AG08396 (cell line): Measurements from ENCODE around the gene COPRS.
A peak's percentile ranks its signal among the peaks of the same experiment; 100 is the strongest.

Experiments used
- DNase-seq: peaks from one replicate; pipeline ENCODE4 v3.0.0; 2012; ENCODE audit warnings: low spot score, mixed read lengths

The COPRS gene, protein sequence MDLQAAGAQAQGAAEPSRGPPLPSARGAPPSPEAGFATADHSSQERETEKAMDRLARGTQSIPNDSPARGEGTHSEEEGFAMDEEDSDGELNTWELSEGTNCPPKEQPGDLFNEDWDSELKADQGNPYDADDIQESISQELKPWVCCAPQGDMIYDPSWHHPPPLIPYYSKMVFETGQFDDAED

DNA sequence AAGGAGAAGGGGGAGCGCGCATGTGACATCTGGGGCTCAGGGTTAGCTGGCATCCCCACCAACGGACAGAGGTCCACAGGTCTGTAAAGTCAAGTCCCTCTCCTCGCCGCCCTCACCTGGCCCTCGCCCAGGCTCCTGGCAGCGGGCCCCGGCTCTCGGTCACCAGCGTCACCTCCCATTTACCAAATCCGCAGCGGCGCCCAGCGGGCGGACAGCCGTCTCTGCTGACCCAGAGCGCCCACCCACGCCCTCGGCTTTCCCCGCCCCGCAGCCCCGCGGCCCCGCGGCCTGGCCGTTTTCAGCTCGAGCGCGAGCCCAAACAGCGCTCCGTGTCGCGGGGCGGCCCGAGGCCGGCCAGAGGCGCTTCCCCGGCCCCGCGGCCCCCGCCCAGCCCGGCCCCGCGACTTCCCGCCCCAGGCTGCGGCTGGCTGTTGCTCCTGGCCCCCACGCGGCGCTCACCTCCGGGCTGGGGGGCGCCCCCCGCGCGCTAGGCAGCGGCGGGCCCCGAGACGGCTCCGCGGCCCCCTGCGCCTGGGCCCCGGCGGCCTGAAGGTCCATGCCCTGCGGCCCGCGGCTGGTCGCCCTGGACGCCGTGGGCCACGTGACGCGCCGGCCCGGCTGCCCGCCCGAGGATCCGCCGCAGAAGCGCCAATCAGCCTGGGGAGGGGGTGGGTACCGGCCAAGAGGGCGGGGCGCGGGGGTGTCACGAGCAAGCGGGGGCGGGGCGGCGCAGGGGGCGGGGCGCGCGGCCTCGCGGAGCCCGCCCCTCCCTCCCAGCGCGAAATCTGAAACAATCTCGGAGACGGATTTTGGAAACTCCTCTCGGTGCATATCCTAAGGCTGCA is at the start of gene COPRS:
TSS of gene COPRS (minus strand) at position 603 of the 845 bp plus-strand sequence. CDS start at position 558, 45 bp downstream.
- DNase-seq, result peak; percentile 99

DNA sequence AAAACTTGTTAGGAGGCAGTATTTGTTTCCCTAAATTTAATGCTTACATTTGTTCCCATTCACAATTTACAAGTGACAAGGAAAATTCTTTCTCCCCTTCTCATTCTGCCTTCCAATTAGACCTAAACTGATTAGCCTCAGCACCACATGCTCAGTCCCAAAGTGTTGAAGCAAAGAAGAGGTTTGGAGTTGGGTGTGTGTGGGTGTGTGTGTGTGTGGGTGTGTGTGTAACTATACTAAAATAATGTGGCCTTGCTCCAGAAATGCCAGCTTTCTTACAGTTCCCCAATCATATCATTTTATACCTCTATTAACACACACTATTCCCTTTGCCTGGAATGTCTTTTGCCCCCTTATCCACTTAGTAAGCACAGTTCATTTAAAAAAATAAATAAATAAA is 49.3 kb upstream of the COPRS start:
- no peak for DNase-seq

DNA sequence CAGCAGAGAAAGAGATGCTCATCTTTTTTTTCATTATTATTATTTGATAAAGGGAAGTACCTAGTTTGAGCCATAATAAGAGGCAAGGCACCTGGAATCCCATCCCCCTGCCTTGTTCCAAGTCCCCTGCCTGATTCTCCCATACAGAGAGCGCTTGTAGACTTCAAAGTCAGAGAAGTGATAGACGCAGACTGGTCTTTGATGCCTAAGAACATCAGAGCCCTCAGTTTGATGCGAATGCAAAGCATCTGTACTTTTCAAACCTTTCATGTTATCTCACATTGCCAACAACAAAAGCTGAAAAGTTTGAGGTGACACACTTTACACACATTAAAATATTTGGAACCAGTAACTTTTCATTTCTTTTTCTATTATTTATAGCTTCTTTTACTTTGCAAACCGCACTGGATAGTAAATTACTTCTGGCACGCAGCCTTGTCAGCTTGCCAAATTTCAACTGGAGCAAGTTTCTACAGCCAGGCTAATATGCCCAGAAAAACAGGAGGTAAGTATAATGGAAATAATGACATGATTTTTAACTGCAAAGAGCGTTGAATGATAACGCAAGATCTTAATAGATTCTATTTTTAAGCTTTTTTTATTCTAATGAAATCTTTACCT is 48.4 kb upstream of the COPRS start:
- peak; percentile 21 for DNase-seq

DNA sequence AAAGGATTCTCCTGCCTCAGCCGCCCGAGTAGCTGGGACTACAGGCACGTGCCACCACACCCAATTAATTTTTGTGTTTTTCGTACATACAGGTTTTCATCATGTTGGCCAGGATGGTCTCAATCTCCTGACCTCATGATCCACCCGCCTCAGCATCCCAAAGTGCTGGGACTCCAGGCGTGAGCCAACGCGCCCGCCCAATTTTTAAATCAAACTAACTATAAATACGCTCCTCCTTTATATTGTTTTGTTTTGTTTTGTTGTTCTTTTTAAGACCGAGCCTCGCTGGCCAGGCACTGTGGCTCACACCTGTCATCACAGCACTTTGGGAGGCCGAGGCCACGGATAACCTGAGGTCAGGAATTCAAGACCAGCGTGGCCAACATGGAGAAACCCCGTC is 44.4 kb upstream of the COPRS start:
- no peak for DNase-seq

DNA sequence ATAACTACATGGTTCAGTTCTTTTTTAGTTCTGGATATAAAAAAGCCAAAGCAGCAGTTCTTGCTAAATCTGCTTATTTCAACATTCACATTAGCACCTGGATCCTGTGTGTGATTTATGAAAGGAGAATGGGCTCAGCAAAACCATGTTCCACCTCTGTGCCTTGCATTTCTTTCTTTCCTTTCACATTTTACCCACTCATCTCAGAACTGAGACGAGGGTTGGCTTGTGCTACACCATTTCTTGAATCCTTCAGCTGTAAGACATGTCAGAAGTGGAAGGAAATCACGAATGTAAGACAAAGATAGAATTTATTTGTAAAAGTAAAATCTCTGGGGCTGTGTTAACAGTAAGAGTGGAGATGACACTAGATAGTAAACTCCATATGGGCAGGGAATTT is 43.6 kb upstream of the COPRS start:
- no peak for DNase-seq

DNA sequence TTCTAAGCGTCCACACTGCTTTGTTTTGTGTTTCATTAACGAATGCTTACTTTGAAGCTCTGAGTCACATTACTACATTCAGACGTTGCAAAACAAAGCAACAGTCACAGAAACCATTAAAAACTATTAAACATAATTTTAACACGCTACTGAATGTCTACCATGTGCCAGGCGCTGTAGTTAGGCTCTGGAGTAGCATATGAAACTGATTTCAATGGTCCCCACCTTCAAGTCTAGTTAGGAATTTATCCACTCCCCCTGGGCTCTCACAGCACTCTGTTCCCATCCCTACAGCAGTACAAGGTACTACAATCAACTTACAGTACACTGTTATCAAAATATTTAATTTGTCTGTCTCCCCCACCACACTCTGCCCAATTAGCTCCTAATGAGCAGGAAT is 41.8 kb upstream of the COPRS start:
- DNase-seq, result no peak

DNA sequence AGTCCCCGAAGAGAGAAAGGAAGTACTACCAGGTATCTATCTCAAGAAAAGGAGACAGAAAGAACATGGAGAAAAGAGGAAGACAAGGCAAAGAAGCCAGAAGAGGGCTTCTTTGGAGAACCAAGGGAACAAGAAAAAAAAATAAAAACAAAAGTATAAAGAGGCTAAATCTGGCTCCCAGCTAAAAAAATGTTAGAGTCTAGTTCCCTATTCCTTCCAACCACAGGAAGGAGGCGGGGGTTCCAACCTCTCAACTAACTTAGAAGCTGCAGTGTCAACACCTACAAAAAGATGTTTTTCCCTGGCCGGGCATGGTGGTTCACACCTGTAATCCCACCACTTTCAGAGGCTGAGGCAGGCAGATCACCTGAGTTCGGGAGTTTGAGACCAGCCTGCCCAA is 29.1 kb upstream of the COPRS start:
- DNase-seq, result no peak

DNA sequence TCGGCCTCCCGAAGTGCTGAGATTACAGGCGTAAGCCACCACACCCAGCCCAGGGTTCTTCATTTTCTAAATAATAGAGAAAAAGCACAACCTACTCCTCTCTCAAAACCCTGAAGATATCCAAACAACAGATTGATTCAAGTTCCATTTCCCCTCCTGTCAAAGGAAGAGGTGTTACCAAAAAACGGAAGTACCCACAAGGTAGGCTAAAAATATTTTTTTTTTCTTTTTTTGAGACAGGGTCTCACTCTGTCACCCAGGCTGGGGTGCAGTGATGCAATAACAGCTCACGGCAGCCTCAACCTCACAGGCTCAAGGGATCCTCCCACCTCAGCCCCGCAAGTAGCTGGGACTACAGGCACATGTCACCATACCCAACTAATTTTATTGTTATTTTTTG is 23.5 kb upstream of the COPRS start:
- no peak for DNase-seq

DNA sequence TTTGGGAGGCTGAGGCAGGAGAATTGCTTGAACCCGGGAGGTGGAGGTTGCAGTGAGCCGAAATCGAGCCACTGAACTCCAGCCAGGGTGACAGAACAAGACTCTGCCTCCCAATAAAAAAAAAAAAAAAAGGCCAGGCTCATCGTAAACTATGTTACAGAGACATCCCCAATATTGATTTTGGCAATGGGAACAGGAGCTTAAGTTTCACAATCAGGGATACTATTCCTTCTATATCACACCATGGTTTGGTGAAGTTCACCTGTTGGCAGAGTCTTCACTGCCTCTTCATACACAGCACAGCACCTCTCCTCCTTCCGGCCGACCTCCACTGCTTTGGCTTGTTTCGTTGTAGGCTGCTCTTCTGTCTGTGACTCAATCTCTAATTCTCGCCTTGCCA is 21.3 kb upstream of the COPRS start:
- DNase-seq, result no peak

DNA sequence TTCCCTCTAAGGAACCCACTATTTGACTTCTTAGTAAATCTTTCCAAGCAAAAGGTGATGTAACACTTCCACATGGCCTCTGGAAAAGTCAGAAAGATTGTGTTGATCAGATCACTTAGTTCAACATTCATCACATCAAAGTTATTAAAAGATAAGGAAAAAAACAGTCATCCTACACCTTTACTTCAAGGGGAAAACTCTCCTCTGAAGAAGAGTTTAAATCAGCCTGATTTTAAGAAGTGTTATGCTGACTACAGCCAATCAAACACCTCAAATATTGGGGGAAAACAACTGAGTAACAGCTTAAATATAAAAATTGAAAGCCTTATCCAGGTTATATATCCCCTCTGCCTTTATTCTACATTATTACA is 19.6 kb upstream of the COPRS start:
- no peak for DNase-seq

DNA sequence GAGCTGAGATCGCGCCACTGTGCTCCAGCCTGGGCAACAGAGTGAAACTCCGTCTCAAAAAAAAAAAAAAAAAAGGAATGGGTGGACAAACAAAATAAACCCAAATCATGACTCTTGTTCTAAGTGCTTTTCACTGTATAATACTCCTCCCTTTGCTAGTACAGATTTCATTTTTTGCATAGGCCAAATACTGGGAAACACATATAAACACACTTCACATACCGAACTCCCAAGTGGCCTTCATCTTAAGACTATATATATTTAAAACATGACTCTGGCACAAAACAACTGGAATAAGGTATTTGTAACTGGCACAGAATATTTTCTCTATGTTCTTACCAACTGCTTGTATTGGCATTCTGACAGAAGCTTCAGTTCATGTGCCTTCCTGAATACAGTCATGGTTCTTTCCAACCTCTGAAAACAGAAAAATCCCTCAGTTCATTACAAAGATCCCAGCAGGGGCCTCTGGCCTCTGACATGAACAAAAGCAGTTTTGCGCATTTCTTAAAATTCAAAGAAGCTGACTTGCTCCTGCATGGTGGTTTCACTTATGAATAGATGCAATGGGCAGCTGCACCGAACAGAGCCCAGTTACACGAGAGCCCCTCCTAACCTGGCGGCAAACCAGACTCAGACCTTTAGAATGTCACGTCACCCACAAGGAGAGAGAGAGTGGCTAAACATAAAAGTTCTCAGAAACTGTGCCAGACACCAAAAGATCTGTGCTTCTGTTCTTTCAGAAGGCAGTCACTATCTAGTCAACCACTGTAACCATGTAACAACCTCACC is 19.1 kb upstream of the COPRS start:
- DNase-seq, result no peak

DNA sequence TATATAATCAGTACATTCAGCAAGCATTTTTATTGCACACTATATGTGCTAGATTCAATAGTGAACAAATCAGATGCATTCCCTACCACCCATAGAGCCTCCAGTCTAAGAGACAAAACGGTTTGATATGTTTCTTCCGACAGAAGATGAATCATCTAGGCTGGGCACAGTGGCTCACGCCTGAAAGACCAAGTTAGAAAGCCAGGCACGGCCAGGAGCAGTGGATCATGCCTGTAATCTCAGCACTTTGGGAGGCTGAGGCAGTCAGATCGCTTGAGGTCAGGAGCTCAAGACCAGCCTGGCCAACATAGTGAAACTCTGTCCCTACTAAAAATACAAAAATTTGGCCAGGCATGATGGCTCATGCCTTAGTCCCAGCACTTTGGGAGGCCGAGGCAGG is 18.3 kb upstream of the COPRS start:
- DNase-seq, result no peak

DNA sequence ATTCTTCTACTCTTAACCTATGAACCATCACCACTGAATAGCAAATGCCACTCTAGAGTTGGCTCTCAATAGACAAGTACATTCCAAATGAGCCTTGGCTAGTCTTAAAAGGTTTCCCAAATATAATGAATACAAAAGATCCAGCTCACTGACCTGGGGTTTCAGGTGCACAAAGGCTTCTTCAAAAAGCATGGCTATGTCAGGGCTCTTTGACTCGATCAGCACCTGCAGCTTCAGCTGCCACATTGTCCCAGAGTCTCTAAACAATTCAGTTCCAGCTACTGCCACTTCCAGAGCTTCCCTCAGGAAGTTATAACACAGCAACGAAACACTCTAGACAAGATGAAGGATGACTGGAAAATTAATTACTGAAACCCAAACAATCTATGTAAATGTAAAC is 16.0 kb upstream of the COPRS start:
- no peak for DNase-seq

DNA sequence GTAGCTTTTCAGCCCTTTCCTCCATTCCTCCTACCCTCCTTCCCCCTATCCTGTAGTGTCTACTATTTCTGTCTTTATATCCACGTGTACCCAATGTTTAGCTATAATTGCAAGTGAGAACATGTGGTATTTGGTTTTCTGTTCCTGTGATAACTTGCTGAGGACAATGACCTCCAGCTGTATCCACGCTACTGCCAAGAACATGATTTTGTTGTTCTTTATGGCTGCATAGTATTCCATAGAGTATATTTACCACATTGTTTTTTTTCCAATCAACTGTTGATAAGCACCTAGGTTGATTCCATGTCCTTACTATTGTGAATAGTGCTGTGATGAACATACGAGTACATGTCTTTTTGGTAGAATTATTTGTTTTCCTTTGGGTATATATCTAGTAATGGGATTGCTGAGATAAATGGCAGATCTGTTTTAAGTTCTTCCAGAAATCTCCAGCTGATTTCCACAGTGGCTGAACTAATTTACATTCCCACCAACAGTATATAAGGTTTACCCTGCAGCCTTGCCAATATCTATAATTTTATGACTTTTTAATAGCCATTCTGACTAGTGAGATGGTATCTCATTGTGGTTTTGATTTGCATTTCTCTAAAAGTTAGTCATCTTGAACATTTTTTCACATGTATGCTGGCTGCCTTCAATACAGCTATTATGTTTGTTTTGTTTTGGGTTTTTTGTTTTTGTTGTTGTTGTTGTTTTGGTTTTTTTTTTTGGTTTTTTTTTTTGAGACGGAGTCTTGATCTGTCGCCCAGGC is 10.9 kb upstream of the COPRS start:
- DNase-seq, result no peak

DNA sequence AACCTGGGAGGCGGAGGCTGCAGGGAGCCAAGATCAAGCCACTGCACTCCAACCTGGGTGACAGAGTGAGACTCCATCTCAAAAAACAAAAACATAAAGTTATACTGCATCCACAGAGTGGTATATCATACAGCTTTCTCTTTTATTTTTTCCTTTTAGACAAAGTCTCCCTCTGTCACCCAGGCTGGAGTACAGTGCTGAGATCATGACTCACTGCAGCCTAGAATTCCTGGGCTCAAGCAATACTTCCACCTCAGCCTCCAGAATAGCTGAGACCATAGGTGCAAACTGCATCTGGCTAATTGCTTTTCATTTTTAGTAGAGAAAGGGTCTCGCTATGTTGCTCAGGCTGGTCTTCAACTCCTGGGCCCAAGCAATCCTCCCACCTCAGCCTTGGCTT is 10.0 kb upstream of the COPRS start:
- DNase-seq, result no peak

DNA sequence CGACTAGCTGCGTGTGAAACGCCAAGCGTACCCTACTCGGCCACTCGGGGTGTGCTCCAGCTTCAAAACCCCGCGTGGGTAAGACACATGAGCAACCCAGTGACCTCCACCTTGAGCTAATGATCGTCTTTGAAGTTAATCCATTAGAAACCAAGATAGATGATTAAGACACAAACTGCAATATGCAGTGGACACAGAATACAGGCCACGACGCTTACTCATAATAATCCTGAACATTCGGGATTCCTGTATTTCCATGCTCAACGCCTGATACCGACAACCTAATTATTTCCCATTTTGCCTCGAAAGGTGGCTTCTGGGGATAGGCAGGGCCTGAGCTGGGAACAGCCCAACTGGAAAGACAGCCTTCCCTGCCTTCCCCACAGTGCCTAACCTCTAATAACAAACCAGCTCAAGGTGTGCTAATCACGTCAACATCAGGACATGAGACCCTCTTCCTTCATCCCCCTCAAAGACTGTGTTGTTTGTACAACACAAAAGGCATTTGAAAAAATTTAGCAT is 504 bp upstream of the COPRS start:
- DNase-seq, result no peak

DNA sequence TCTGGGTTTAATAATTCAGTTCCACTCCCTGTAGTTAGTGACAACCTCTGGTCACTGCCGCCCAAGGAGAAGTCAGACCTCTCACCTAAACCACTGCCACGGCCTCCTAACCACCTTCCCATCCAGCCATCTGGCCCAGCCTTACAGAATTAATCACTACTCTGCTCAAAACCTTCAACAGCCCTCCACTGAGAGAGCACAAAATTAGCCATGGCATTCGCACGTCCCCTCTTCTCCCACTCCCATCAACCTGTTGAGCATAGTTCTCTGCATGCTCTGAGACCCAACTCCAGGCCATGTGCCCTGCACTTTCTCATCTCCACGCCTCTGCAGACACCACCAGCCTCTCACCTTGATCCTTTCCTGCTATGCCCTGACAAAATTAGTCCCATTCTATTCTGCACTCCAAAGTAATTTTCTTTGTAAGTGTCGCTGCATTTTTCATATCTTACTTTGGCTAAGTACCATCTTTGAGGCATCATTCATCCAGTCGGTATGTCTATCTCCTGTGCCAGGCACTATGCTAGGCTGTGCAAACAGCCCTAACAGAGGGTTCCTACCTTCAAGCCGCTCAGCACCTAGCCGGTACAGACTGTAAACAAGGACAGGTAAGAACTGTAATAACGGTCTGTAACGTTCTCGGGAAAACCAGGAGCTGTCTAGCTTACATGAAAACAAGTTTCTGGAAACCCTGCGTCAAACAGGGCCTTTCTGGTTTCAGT is 963 bp downstream of the COPRS start:
- peak; percentile 18 for DNase-seq

DNA sequence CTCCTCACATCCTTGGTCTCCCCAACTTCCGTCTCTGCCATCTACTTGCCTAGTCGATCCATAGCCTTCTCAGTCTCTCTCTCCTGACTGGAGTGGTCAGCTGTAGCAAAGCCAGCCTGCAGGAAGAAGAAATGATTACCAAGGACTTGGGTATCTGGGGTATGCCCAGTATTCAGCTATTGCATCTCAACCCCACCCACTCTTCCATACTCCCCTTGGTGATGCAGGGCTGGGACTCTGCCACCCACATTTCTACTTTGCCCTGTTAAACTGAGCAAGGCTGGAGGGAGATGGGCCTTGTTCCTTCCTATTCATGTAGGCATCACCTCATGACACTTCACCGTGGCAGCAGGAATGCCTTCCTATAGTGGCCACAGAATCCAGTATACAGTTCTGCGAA is 2.3 kb downstream of the COPRS start:
- DNase-seq, result peak; percentile 20

DNA sequence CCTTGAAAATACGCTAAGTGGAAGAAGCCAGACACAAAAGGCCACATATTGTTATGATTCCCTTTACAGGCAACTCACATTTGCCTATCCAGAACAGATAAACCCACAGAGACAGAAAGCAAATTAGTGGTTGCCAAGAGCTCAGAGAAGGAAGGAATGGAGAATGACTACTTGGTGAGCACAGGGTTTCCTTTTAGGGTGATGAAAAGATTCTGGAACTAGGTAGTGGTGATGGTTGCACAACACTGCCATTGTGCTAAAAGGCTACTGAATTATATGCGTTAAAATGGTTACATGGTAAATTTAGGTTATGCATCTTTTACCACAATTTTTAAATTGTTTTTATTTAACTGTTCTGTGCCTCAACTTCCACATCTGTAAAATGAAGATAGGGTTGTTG is 4.4 kb downstream of the COPRS start:
- DNase-seq, result no peak

DNA sequence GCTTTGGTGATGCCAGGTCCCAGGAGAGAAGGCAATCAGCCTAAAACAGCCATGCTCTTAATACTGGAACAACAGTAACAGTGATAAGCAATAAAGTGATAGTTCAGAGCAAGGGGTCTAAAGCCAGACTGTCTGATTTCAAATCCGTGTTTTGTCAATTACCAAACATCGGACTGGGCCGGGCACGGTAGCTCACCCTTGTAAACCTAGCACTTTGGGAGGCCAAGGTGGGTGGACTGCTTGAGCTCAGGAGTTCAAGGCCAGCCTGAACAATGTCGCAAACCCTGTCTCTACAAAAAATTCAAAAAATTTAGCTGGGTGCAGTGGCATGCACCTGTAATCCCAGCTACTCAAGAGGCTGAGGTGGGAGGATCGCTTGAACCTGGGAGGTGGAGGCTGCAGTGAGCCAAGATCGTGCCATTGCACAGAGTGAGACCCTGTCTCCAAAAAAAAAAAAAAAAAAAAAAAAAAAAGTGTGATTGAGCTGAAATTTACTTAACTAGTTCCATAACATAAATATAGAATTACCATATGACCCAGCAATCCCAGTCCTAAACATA is 5.1 kb downstream of the COPRS start:
- no peak for DNase-seq

DNA sequence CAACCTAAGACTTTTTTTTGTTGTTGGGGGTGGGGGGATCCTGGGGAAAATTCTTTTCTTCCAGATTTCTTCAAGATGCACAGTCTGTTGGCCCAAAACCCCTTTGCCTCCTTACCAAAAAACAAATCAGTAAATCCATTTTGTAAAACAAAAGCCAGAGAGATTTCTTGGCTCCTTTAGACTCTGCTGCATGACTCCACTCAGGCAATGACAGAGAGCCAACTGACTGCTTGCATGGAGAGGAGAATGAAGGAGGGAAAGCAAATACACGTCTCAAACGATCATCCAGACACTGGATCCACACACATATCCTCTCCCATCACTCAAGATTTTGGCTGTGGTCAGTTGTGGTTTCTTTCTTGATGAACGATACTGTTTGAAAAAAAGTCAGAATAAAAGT is 13.8 kb downstream of the COPRS start:
- no peak for DNase-seq
